Subcutaneous adipose tissue (tissue), 4 donors: ENCODE data around the gene ABCA3. TPM values are rescaled to one million over a fixed set of nuclear protein-coding genes. Genes with fewer than 3 reads are reported as not detected.

Experiments
- CTCF ChIP-seq: fragments of 450-650 bp; IDR thresholded peaks from one replicate; pipeline ENCODE4 v1.5.1; 2016; ENCODE audit warnings: low read depth, mild to moderate bottlenecking, control low read depth, antibody characterized with exemption, moderate library complexity
- total RNA-seq, 4 donors: library from RNA; depleted of rRNA; stranded (reverse); fragments of >200 nt; gene quantifications; one replicate each; pipeline ENCODE4 v1.1.0, GENCODE V29; 2016

ABCA3 gene
- total RNA-seq, 4 donors from 2014 or later: 7.0 to 24.9 (median 9.5) TPM

- no peak for TF ChIP-seq CTCF
Observed at GRCh38 chr16:2270588-2271470, 69.7 kb downstream of the ABCA3 start.

- no peak for TF ChIP-seq CTCF
Observed at GRCh38 chr16:2270070-2270462, 70.5 kb downstream of the ABCA3 start.

- no peak for TF ChIP-seq CTCF
Observed at GRCh38 chr16:2267913-2268666, 72.4 kb downstream of the ABCA3 start, which contains the start of gene RNPS1. Gene RNPS1, minus strand, starts transcription at chr16:2268126. Its CDS starts 3,483 bp downstream, at chr16:2264643.

GRCh38 chr16:2260250-2260649 is 80.3 kb downstream of the ABCA3 start:
- no peak for TF ChIP-seq CTCF

- no peak for TF ChIP-seq CTCF
Observed at GRCh38 chr16:2257726-2258125, 82.8 kb downstream of the ABCA3 start.

GRCh38 chr16:2256531-2257140 is 83.9 kb downstream of the ABCA3 start:
- TF ChIP-seq CTCF: no peak

GRCh38 chr16:2253293-2253692 is 87.2 kb downstream of the ABCA3 start:
- no peak for TF ChIP-seq CTCF
